HepG2 (cell line): Measurements from ENCODE around the gene TWIST2. TPM values are rescaled to one million over a fixed set of nuclear protein-coding genes. Genes with fewer than 3 reads are reported as not detected.

ENCODE experiments used
- CC2D1A ChIP-seq: sonication (generic); formaldehyde crosslinking; IDR thresholded peaks from 2 replicates; pipeline ENCODE4 v1.8.1; 2023; ENCODE audit warnings: mild to moderate bottlenecking, missing genetic modification reagents
- DZIP1 ChIP-seq: sonication (generic); formaldehyde crosslinking; IDR thresholded peaks from 2 replicates; pipeline ENCODE4 v1.5.0; 2020; ENCODE audit warnings: mild to moderate bottlenecking, missing genetic modification reagents
- FIP1L1 ChIP-seq: fragments of 200-400 bp; formaldehyde crosslinking; IDR thresholded peaks from 2 replicates; pipeline ENCODE4 v1.6.1; 2018; ENCODE audit warnings: low read depth, mild to moderate bottlenecking, low read length, moderate library complexity, borderline replicate concordance; ENCODE audit not compliant: insufficient read depth
- FOSL1 ChIP-seq: sonication (generic); formaldehyde crosslinking; IDR thresholded peaks from 2 replicates; pipeline ENCODE4 v1.9.0; 2021; ENCODE audit warnings: missing genetic modification reagents, borderline replicate concordance
- PRDM4 ChIP-seq: sonication (generic); formaldehyde crosslinking; IDR thresholded peaks from 2 replicates; pipeline ENCODE4 v1.9.0; 2021; ENCODE audit warnings: missing genetic modification reagents, borderline replicate concordance
- RAD21 ChIP-seq: fragments of 450-650 bp; formaldehyde crosslinking; IDR thresholded peaks from 2 replicates; pipeline ENCODE4 v1.5.0; 2020; ENCODE audit warnings: mild to moderate bottlenecking
- RNF2 ChIP-seq: fragments of 450-650 bp; conservative IDR thresholded peaks from 2 replicates; pipeline ENCODE4 v1.6.1; 2016; ENCODE audit warnings: low read depth
- RXRB ChIP-seq: IDR thresholded peaks from 2 replicates; pipeline ENCODE4 v1.6.1; 2016; ENCODE audit warnings: borderline replicate concordance, missing genetic modification reagents, missing compliant biosample characterization
- SIN3B ChIP-seq: fragments of 150-350 bp; IDR thresholded peaks from 2 replicates; pipeline ENCODE4 v1.6.1; 2014; ENCODE audit warnings: low read length
- ZNF614 ChIP-seq: IDR thresholded peaks from 2 replicates; pipeline ENCODE4 v1.6.1; 2018; ENCODE audit warnings: missing biosample characterization, missing genetic modification reagents, inconsistent platforms, borderline replicate concordance
- polyA plus RNA-seq, 8 experiments: library from polyadenylated mRNA; depleted of rRNA in 3 of 8; stranded (reverse) in 7 of 8; unstranded in 1 of 8; fragments of >200 nt; fragmentation: Illumina TruSeq in 4 of 8; extraction: Trizol in 4 of 8; gene quantifications; 2 replicates each; pipeline versions ENCODE4 v1.2.1 to v1.2.3, GENCODE V29; 2011 to 2016; ENCODE audit warnings: low read depth in 4 of 8, missing spikeins in 1 of 8, mixed read lengths in 1 of 8; ENCODE audit not compliant: insufficient read depth in 1 of 8
- total RNA-seq, 5 experiments: library from RNA; depleted of rRNA; stranded (reverse); fragments of >200 nt; fragmentation: Illumina TruSeq; extraction: Trizol; gene quantifications; 2 replicates each; pipeline ENCODE4 v1.2.3, GENCODE V29; 2016; ENCODE audit warnings: low read depth in 1 of 5
- TF ChIP-seq, protein P1 (sequence below): sonication (generic); formaldehyde crosslinking; IDR thresholded peaks from 2 replicates; pipeline ENCODE4 v1.4.0; 2020; ENCODE audit warnings: mild to moderate bottlenecking, missing genetic modification reagents
- TF ChIP-seq, protein P2 (sequence below): IDR thresholded peaks from 2 replicates; pipeline ENCODE4 v1.4.0; 2020; ENCODE audit warnings: mild to moderate bottlenecking, missing genetic modification reagents
- TF ChIP-seq, protein P3 (sequence below): sonication (generic); formaldehyde crosslinking; IDR thresholded peaks from 2 replicates; pipeline ENCODE4 v1.4.0; 2020; ENCODE audit warnings: missing genetic modification reagents

Gene TWIST2
- total and polyA plus RNA-seq, 2 of the 13 experiments (the other 11 are each of a cell fraction or from before 2014, with no cell fraction given), result 0.08 to 0.11 TPM

DNA sequence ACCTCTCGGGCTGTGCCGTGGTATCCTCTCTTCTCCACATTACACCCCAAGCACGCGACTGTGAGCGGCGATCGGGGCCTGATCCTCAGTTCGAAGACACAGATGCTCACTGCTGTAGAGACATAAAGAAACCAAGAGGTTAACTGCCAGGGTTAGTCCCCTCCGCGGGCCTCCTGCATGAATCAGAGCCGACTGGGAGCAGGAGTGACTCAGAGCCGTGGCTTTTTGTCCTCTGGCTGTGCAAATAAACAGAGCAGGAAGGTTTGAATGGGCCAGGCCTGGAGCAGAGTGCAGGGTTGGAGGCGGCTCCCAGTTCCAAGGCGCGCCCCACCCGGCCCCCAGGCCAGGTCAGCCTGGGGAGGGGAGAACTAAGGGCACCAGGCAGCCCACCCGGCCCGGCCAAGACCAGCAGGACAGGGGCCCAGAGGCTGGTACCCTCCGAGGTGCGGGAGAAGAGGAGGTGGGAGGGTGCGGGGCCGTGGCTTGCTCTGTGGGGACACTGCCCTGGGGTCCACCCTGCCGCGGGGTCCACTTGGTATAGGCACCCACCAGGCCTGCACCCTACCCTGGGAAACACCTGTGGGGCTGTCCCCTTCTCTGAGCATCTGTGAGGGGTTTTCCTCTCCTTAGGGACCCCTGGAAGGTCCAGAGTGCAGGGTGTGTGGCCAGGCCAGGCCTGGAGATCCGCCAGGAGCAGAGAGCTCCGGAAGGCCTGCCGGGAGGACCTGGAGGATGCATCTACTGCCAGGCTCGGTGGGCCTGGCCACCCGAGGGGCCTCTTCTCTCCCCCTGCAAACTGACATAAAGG lies 16.5 kb downstream of the TWIST2 start (continued):
- peak; percentile 47; the same call in 1 of the 2 replicates for TF ChIP-seq RAD21 (CRISPR knock-in tag)
- no peak for TF ChIP-seq PRDM4 (CRISPR knock-in tag)
- TF ChIP-seq SIN3B, result no peak
- TF ChIP-seq, protein P1, sequence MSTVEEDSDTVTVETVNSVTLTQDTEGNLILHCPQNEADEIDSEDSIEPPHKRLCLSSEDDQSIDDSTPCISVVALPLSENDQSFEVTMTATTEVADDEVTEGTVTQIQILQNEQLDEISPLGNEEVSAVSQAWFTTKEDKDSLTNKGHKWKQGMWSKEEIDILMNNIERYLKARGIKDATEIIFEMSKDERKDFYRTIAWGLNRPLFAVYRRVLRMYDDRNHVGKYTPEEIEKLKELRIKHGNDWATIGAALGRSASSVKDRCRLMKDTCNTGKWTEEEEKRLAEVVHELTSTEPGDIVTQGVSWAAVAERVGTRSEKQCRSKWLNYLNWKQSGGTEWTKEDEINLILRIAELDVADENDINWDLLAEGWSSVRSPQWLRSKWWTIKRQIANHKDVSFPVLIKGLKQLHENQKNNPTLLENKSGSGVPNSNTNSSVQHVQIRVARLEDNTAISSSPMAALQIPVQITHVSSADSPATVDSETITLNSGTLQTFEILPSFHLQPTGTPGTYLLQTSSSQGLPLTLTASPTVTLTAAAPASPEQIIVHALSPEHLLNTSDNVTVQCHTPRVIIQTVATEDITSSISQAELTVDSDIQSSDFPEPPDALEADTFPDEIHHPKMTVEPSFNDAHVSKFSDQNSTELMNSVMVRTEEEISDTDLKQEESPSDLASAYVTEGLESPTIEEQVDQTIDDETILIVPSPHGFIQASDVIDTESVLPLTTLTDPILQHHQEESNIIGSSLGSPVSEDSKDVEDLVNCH (CRISPR knock-in tag), result no peak
- TF ChIP-seq, protein P2, sequence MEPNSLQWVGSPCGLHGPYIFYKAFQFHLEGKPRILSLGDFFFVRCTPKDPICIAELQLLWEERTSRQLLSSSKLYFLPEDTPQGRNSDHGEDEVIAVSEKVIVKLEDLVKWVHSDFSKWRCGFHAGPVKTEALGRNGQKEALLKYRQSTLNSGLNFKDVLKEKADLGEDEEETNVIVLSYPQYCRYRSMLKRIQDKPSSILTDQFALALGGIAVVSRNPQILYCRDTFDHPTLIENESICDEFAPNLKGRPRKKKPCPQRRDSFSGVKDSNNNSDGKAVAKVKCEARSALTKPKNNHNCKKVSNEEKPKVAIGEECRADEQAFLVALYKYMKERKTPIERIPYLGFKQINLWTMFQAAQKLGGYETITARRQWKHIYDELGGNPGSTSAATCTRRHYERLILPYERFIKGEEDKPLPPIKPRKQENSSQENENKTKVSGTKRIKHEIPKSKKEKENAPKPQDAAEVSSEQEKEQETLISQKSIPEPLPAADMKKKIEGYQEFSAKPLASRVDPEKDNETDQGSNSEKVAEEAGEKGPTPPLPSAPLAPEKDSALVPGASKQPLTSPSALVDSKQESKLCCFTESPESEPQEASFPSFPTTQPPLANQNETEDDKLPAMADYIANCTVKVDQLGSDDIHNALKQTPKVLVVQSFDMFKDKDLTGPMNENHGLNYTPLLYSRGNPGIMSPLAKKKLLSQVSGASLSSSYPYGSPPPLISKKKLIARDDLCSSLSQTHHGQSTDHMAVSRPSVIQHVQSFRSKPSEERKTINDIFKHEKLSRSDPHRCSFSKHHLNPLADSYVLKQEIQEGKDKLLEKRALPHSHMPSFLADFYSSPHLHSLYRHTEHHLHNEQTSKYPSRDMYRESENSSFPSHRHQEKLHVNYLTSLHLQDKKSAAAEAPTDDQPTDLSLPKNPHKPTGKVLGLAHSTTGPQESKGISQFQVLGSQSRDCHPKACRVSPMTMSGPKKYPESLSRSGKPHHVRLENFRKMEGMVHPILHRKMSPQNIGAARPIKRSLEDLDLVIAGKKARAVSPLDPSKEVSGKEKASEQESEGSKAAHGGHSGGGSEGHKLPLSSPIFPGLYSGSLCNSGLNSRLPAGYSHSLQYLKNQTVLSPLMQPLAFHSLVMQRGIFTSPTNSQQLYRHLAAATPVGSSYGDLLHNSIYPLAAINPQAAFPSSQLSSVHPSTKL (CRISPR knock-in tag), result peak; percentile 91
- TF ChIP-seq FIP1L1, result no peak
- TF ChIP-seq RXRB (CRISPR knock-in tag), result peak; percentile 83
- TF ChIP-seq RNF2, result peak; percentile 50; the same call in 1 of the 2 replicates
- TF ChIP-seq FOSL1 (CRISPR knock-in tag), result peak; percentile 99
- TF ChIP-seq ZNF614, result peak; percentile 91
- no peak; the same call in 1 of the 2 replicates for TF ChIP-seq CC2D1A (CRISPR knock-in tag)
- TF ChIP-seq DZIP1, result no peak; the same call in 1 of the 2 replicates
- TF ChIP-seq, protein P3, sequence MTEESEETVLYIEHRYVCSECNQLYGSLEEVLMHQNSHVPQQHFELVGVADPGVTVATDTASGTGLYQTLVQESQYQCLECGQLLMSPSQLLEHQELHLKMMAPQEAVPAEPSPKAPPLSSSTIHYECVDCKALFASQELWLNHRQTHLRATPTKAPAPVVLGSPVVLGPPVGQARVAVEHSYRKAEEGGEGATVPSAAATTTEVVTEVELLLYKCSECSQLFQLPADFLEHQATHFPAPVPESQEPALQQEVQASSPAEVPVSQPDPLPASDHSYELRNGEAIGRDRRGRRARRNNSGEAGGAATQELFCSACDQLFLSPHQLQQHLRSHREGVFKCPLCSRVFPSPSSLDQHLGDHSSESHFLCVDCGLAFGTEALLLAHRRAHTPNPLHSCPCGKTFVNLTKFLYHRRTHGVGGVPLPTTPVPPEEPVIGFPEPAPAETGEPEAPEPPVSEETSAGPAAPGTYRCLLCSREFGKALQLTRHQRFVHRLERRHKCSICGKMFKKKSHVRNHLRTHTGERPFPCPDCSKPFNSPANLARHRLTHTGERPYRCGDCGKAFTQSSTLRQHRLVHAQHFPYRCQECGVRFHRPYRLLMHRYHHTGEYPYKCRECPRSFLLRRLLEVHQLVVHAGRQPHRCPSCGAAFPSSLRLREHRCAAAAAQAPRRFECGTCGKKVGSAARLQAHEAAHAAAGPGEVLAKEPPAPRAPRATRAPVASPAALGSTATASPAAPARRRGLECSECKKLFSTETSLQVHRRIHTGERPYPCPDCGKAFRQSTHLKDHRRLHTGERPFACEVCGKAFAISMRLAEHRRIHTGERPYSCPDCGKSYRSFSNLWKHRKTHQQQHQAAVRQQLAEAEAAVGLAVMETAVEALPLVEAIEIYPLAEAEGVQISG, result peak; percentile 81
